ENCODE data around the gene HES2. TPM values are rescaled to one million over a fixed set of nuclear protein-coding genes. Genes with fewer than 3 reads are reported as not detected.

HES2 gene
- total and polyA plus RNA-seq, 9 of the 15 experiments (the other 6 are each of a cell fraction or from before 2014, with no cell fraction given): 0.05 to 0.18 (median 0.07) TPM; not detected in 4

GRCh38 chr1:6461051-6461530 is 41.4 kb upstream of the HES2 start (continued):
- TF ChIP-seq RBM14 (IDR thresholded peaks at IDR 0.05; ENCODE audit: borderline replicate concordance, insufficient read depth, low read depth, low read length) (0 out of 2 replicates have a peak, but pooled peaks have one; percentile 22), ZFX (CRISPR knock-in tag; IDR thresholded peaks at IDR 0.05) (no peak), CBX1 (IDR thresholded peaks at IDR 0.05; ENCODE audit: low read depth) (no peak), PRDM10 (IDR thresholded peaks at IDR 0.05; ENCODE audit: partially characterized antibody) (peak; percentile 92), SREBF2 (CRISPR knock-in tag; IDR thresholded peaks at IDR 0.05) (no peak), ZNF41 (CRISPR knock-in tag; conservative IDR thresholded peaks at IDR 0.05) (no peak), PATZ1 (CRISPR knock-in tag; IDR thresholded peaks at IDR 0.05; ENCODE audit: borderline replicate concordance) (no peak), BCLAF1 (IDR thresholded peaks at IDR 0.05; ENCODE audit: borderline replicate concordance in 1 of 2, control insufficient read depth in 1 of 2, low read depth in 2 of 2, low read length in 1 of 2) (no peak), SMAD2 (IDR thresholded peaks at IDR 0.05; ENCODE audit: low read depth, low read length) (no peak), ZNF23 (CRISPR knock-in tag; IDR thresholded peaks at IDR 0.05) (no peak), ZNF24 (IDR thresholded peaks at IDR 0.05) (no peak)

Measured in K562 (cell line).